Activated CD8-positive, alpha-beta memory T cell treated with anti-CD3 and anti-CD28 coated beads for 4 hours (primary cell): ENCODE results near the gene C6orf62.
"Not testable (repeated sequence)": the region's sequence is repeated elsewhere in the genome, so short reads cannot be mapped to it uniquely, and the experiment has no call there.

Experiments
- DNase-seq, 2 donors: peaks; one replicate each; pipeline ENCODE4 v3.0.0-alpha.2; 2020; ENCODE audit warnings: low read depth in 2 of 2

The C6orf62 gene

GRCh38 chr6:24743265-24743943, 24.4 kb upstream of the C6orf62 start:
- DNase-seq, result no peak

- no peak for DNase-seq
Observed at GRCh38 chr6:24742216-24742738, 23.3 kb upstream of the C6orf62 start.

GRCh38 chr6:24740861-24741260, 21.9 kb upstream of the C6orf62 start:
- DNase-seq, result no peak

- DNase-seq, result no peak
Observed at GRCh38 chr6:24738741-24739140, 19.8 kb upstream of the C6orf62 start.

GRCh38 chr6:24734710-24735109, 15.8 kb upstream of the C6orf62 start:
- not testable (repeated sequence) for DNase-seq

- no peak for DNase-seq
Observed at GRCh38 chr6:24734166-24734565, 15.2 kb upstream of the C6orf62 start.

GRCh38 chr6:24731456-24732134, 12.6 kb upstream of the C6orf62 start:
- DNase-seq, result not testable (repeated sequence)

- DNase-seq, result not testable (repeated sequence)
Observed at GRCh38 chr6:24730653-24731052, 11.7 kb upstream of the C6orf62 start.

GRCh38 chr6:24723270-24723669, 4.3 kb upstream of the C6orf62 start:
- DNase-seq, result no peak

GRCh38 chr6:24721461-24722215, 2.7 kb upstream of the C6orf62 start:
- no peak for DNase-seq

- DNase-seq, result peak; percentile 100
Observed at GRCh38 chr6:24720604-24721460, 1.9 kb upstream of the C6orf62 start.

- DNase-seq, result peak; percentile 63 to 71
Observed at GRCh38 chr6:24720131-24720603, 1.2 kb upstream of the C6orf62 start.

- no peak for DNase-seq
Observed at GRCh38 chr6:24718449-24719124, 367 bp downstream of the C6orf62 start.

GRCh38 chr6:24716602-24717148, 2.3 kb downstream of the C6orf62 start:
- not testable (repeated sequence) for DNase-seq

GRCh38 chr6:24710519-24711303, 8.2 kb downstream of the C6orf62 start:
- DNase-seq, result no peak

- no peak for DNase-seq
Observed at GRCh38 chr6:24709014-24709711, 9.8 kb downstream of the C6orf62 start.

GRCh38 chr6:24708612-24709011, 10.3 kb downstream of the C6orf62 start:
- no peak for DNase-seq

- DNase-seq, result no peak
Observed at GRCh38 chr6:24704468-24704867, 14.5 kb downstream of the C6orf62 start.

GRCh38 chr6:24702720-24703282, 16.2 kb downstream of the C6orf62 start:
- DNase-seq, result no peak
